Measurements from ENCODE around the gene TBPL2. TPM values are rescaled to one million over a fixed set of nuclear protein-coding genes. Genes with fewer than 3 reads are reported as not detected.

The TBPL2 gene
- total RNA-seq, 1 experiment from 2014 or later, result not detected

- BruUV-seq (replicated peaks), result no TSS peak
- POLR2A ChIA-PET, result no interaction called here
- ATAC-seq, result no peak
Measured at GRCh38 chr14:55389330-55389729, 51.1 kb downstream of the TBPL2 start.

More at GRCh38 chr14:55389330-55389729, 51.1 kb downstream of the TBPL2 start:
- Histone ChIP-seq H3K27me3 (ENCODE audit: insufficient read depth, low read length) (no peaks in the 10 kb centered on the region), H4K20me1 (ENCODE audit: insufficient read depth) (no peaks in the 10 kb centered on the region), H3K27ac (ENCODE audit: low read depth, low read length) (no peak overlapping the region), H3K36me3 (ENCODE audit: control insufficient read depth in 1 of 2, insufficient read depth in 2 of 2, low read length in 2 of 2) (peaks cover 0 to 4% of the 10 kb centered on the region in 2 experiments; a peak in 1 of 4 replicates), H2AFZ (ENCODE audit: low read depth, low read length, poor library complexity, severe bottlenecking) (no peak overlapping the region), H3K4me1 (ENCODE audit: control insufficient read depth in 1 of 2, insufficient read depth in 2 of 2, low read length in 2 of 2) (peaks cover 2 to 19% of the 10 kb centered on the region in 2 experiments; a peak in 3 of 4 replicates), H3K9ac (ENCODE audit: low read length) (no peak overlapping the region), H3K4me3 (replicated peaks in 1 of 2; ENCODE audit: low read depth in 1 of 2, low read length in 2 of 2) (no peak overlapping the region), H3K9me2 (ENCODE audit: insufficient read depth) (no peaks in the 10 kb centered on the region), H3K4me2 (ENCODE audit: low read length) (no peak overlapping the region), H3K79me2 (ENCODE audit: insufficient read depth, low read length) (no peaks in the 10 kb centered on the region), H3K9me3 (ENCODE audit: control insufficient read depth in 1 of 2, insufficient read depth in 1 of 2, low read depth in 1 of 2, low read length in 2 of 2) (no peaks in the 10 kb centered on the region)
- CTCF ChIA-PET, result no interaction called here
- RAD21 ChIA-PET (ENCODE audit: low non-redundant PET in 1 of 2, low total read pairs in 2 of 2, uncharacterized antibody in 2 of 2, unreplicated experiment in 2 of 2), result no interaction called here
- no peak for DNase-seq (ENCODE audit: low read depth, low spot score)
- intact Hi-C loops (cut with micrococcal nuclease), result no loop called here
- TF ChIP-seq FOSL1 (IDR thresholded peaks at IDR 0.05; ENCODE audit: low read depth) (no peak), YY1 (IDR thresholded peaks at IDR 0.05; ENCODE audit: extremely low read depth, insufficient replicate concordance, low read depth, low read length) (no peak), EGR1 (IDR thresholded peaks at IDR 0.05; ENCODE audit: low read depth) (no peak), ZNF274 (IDR thresholded peaks at IDR 0.05; ENCODE audit: low read depth, low read length) (no peak), EZH2phosphoT487 (IDR thresholded peaks at IDR 0.05; ENCODE audit: borderline replicate concordance) (no peak), EZH2 (IDR thresholded peaks at IDR 0.05) (no peak), REST (IDR thresholded peaks at IDR 0.05; ENCODE audit: low read depth) (no peak), SRF (IDR thresholded peaks at IDR 0.05; ENCODE audit: low read depth) (no peak), SIN3A (IDR thresholded peaks at IDR 0.05; ENCODE audit: low read depth) (no peak)
- TF ChIP-seq, protein P1, sequence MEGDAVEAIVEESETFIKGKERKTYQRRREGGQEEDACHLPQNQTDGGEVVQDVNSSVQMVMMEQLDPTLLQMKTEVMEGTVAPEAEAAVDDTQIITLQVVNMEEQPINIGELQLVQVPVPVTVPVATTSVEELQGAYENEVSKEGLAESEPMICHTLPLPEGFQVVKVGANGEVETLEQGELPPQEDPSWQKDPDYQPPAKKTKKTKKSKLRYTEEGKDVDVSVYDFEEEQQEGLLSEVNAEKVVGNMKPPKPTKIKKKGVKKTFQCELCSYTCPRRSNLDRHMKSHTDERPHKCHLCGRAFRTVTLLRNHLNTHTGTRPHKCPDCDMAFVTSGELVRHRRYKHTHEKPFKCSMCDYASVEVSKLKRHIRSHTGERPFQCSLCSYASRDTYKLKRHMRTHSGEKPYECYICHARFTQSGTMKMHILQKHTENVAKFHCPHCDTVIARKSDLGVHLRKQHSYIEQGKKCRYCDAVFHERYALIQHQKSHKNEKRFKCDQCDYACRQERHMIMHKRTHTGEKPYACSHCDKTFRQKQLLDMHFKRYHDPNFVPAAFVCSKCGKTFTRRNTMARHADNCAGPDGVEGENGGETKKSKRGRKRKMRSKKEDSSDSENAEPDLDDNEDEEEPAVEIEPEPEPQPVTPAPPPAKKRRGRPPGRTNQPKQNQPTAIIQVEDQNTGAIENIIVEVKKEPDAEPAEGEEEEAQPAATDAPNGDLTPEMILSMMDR (IDR thresholded peaks at IDR 0.05 in 2 of 3, conservative IDR thresholded peaks at IDR 0.05 in 1 of 3; ENCODE audit: borderline replicate concordance in 1 of 3, insufficient read depth in 1 of 3, low read depth in 2 of 3, low read length in 2 of 3), result no peak
